GM12801 (cell line): ENCODE data around the gene PLEKHA5.

Experiments
- CTCF ChIP-seq: IDR thresholded peaks from one replicate; pipeline ENCODE4 v1.5.1; 2011; ENCODE audit warnings: control low read depth; ENCODE audit not compliant: insufficient read length; ENCODE audit errors: extremely low read depth

The PLEKHA5 gene

GRCh38 chr12:19419086-19419485 is 289.6 kb downstream of the PLEKHA5 start:
- TF ChIP-seq CTCF, result no peak

GRCh38 chr12:19421503-19422282 is 292.2 kb downstream of the PLEKHA5 start:
- TF ChIP-seq CTCF, result no peak

- no peak for TF ChIP-seq CTCF
Measured at GRCh38 chr12:19423166-19423930, 293.8 kb downstream of the PLEKHA5 start.
